K562 (cell line): ENCODE measurements around the gene ZNF432. TPM values are rescaled to one million over a fixed set of nuclear protein-coding genes. Genes with fewer than 3 reads are reported as not detected.

ENCODE experiments used
- BACH1 ChIP-seq: fragments of 200-800 bp; sonication (Bioruptor generic); IDR thresholded peaks from 2 replicates; pipeline ENCODE4 v1.6.1; 2016; ENCODE audit warnings: missing genetic modification characterization, missing compliant biosample characterization
- CHD1 ChIP-seq: fragments of 200-600 bp; sonication (generic); IDR thresholded peaks from one replicate; pipeline ENCODE4 v1.6.1; 2012; ENCODE audit warnings: mild to moderate bottlenecking, moderate library complexity, low read length, inconsistent platforms
- DMBX1 ChIP-seq: fragments of 250-450 bp; sonication (Bioruptor Pico); IDR thresholded peaks from 2 replicates; pipeline ENCODE4 v1.8.0; 2022; ENCODE audit warnings: inconsistent platforms, mild to moderate bottlenecking, moderate library complexity, borderline replicate concordance
- PCBP1 ChIP-seq: fragments of 200-400 bp; formaldehyde crosslinking; IDR thresholded peaks from 2 replicates; pipeline ENCODE4 v1.6.1; 2018; ENCODE audit warnings: mild to moderate bottlenecking, low read depth, low read length; ENCODE audit not compliant: poor library complexity, severe bottlenecking
- PHTF2 ChIP-seq: fragments of 250-450 bp; sonication (Bioruptor Pico); IDR thresholded peaks from 2 replicates; pipeline ENCODE4 v1.5.0; 2021; ENCODE audit warnings: mild to moderate bottlenecking
- RBM25 ChIP-seq: fragments of 200-400 bp; formaldehyde crosslinking; IDR thresholded peaks from 2 replicates; pipeline ENCODE4 v1.6.1; 2018; ENCODE audit warnings: low read length, low read depth, moderate library complexity; ENCODE audit not compliant: severe bottlenecking
- STAG1 ChIP-seq: sonication (generic); formaldehyde crosslinking; IDR thresholded peaks from 2 replicates; pipeline ENCODE4 v1.5.0; 2020; ENCODE audit warnings: missing genetic modification reagents, borderline replicate concordance
- ZBED1 ChIP-seq: IDR thresholded peaks from 2 replicates; pipeline ENCODE4 v1.6.1; 2014
- ZNF197 ChIP-seq: fragments of 200-800 bp; sonication (Bioruptor generic); IDR thresholded peaks from 2 replicates; pipeline ENCODE4 v1.6.1; 2016; ENCODE audit warnings: low read depth, missing genetic modification characterization, missing compliant biosample characterization
- ZNF263 ChIP-seq: sonication (generic); formaldehyde crosslinking; IDR thresholded peaks from 2 replicates; pipeline ENCODE4 v1.8.0; 2022; ENCODE audit warnings: mild to moderate bottlenecking, missing genetic modification reagents, borderline replicate concordance
- polyA plus RNA-seq, 8 experiments: library from polyadenylated mRNA; depleted of rRNA in 4 of 8; stranded (reverse) in 5 of 8; unstranded in 3 of 8; fragments of >200 nt; fragmentation: Nextera tagmentation in 2 of 8; fragmentation: Illumina TruSeq in 1 of 8; extraction: Ambion mirVana in 2 of 8; extraction: Trizol in 1 of 8; gene quantifications; 2 replicates each; pipeline versions ENCODE4 v1.2.1 to v1.2.3, GENCODE V29; 2011 to 2014; ENCODE audit warnings: inconsistent platforms in 1 of 8, missing spikeins in 1 of 8
- total RNA-seq, 7 experiments: library from RNA; depleted of rRNA in 6 of 7; stranded (reverse); fragments of >200 nt in 6 of 7; fragmentation: Illumina TruSeq in 2 of 7; extraction: Trizol in 2 of 7; gene quantifications; 2 replicates each; pipeline versions ENCODE4 v1.2.1 to v1.2.3, GENCODE V29; 2011 to 2021; ENCODE audit warnings: low replicate concordance in 1 of 7
- TF ChIP-seq, protein P1 (sequence below), 2 experiments: fragments of 450-650 bp in 1 of 2; IDR thresholded peaks; 2 replicates each; pipeline ENCODE4 v1.6.1; 2011 to 2017; ENCODE audit warnings: low read depth in 2 of 2, antibody characterized with exemption in 1 of 2, borderline replicate concordance in 1 of 2, low read length in 1 of 2, mild to moderate bottlenecking in 1 of 2, mixed read lengths in 1 of 2; ENCODE audit not compliant: control insufficient read depth in 1 of 2
- TF ChIP-seq, protein P2 (sequence below), 2 experiments: fragments of 450-650 bp; IDR thresholded peaks; 2 replicates each; pipeline ENCODE4 v1.6.1; 2016
- TF ChIP-seq, protein P3 (sequence below): fragments of 450-650 bp; formaldehyde crosslinking; IDR thresholded peaks from 2 replicates; pipeline ENCODE4 v1.4.0; 2020; ENCODE audit warnings: mild to moderate bottlenecking, moderate library complexity
- TF ChIP-seq, protein P4 (sequence below), 2 experiments: IDR thresholded peaks; 2 replicates each; pipeline ENCODE4 v1.6.1; 2011; ENCODE audit warnings: borderline replicate concordance in 1 of 2, control low read depth in 1 of 2, low read depth in 1 of 2, low read length in 1 of 2, mild to moderate bottlenecking in 1 of 2, mixed read lengths in 1 of 2, moderate library complexity in 1 of 2; ENCODE audit not compliant: insufficient read depth in 1 of 2, insufficient read length in 1 of 2, poor library complexity in 1 of 2, severe bottlenecking in 1 of 2; ENCODE audit errors: extremely low read depth in 1 of 2

Gene ZNF432
- total and polyA plus RNA-seq, 9 of the 15 experiments (the other 6 are each of a cell fraction or from before 2014, with no cell fraction given), result 2.6 to 6.8 (median 4.0) TPM

DNA sequence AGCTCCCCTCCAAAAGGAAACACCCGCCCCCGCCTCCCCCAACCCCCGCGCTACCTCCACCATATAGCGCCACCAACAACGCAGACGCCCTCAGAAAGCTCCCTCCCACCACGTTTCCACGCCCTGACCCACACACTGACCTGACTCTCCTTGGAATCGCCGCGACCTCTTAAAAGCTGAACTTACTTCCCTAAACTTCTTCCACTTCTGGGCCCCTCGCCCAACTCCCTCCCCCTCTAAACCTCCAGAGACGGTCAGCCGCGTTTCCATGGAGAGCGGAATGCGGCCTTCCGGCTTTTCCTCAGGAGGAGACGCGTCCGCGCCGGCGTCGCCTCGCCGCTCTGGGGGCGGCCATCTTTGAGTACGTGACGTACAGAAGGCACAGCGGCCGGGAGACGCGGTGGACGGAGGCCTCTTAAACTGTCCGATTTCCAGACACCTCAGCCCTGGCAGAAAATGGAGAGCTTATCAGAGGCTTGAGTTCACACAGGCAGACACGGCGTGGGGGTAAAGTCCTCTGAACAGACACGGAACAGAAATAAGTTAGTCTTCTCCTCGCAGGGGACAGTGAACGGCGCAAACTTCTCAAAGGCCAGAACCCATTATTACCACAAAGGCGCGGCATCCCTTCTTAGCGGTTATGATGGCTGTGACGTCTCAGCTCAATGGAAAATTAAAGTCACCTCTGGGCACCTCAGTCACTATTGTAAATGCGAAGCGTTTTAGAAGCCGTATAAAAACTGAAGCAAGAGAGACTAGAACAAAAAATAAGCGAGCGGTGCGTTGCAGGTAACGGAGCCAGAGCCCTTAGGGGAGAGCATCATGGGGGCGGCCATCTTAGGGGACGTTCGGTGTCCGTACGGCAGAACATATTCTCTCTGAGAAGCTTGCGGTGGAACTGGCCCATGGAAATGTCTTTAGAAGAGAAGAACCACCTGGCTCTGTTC is at the start of gene ZNF432 (continued):
- TF ChIP-seq, protein P1, sequence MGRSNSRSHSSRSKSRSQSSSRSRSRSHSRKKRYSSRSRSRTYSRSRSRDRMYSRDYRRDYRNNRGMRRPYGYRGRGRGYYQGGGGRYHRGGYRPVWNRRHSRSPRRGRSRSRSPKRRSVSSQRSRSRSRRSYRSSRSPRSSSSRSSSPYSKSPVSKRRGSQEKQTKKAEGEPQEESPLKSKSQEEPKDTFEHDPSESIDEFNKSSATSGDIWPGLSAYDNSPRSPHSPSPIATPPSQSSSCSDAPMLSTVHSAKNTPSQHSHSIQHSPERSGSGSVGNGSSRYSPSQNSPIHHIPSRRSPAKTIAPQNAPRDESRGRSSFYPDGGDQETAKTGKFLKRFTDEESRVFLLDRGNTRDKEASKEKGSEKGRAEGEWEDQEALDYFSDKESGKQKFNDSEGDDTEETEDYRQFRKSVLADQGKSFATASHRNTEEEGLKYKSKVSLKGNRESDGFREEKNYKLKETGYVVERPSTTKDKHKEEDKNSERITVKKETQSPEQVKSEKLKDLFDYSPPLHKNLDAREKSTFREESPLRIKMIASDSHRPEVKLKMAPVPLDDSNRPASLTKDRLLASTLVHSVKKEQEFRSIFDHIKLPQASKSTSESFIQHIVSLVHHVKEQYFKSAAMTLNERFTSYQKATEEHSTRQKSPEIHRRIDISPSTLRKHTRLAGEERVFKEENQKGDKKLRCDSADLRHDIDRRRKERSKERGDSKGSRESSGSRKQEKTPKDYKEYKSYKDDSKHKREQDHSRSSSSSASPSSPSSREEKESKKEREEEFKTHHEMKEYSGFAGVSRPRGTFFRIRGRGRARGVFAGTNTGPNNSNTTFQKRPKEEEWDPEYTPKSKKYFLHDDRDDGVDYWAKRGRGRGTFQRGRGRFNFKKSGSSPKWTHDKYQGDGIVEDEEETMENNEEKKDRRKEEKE (IDR thresholded peaks at IDR 0.05; ENCODE audit: borderline replicate concordance in 1 of 2, control insufficient read depth in 1 of 2, low read depth in 2 of 2, low read length in 1 of 2), result no peak
- TF ChIP-seq, protein P2, sequence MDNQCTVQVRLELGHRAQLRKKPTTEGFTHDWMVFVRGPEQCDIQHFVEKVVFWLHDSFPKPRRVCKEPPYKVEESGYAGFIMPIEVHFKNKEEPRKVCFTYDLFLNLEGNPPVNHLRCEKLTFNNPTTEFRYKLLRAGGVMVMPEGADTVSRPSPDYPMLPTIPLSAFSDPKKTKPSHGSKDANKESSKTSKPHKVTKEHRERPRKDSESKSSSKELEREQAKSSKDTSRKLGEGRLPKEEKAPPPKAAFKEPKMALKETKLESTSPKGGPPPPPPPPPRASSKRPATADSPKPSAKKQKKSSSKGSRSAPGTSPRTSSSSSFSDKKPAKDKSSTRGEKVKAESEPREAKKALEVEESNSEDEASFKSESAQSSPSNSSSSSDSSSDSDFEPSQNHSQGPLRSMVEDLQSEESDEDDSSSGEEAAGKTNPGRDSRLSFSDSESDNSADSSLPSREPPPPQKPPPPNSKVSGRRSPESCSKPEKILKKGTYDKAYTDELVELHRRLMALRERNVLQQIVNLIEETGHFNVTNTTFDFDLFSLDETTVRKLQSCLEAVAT (IDR thresholded peaks at IDR 0.05), result peak in 1 of 2 experiments; percentile 52; a peak in 1 of 4 replicates
- TF ChIP-seq CHD1, result peak; percentile 27
- no peak for TF ChIP-seq ZNF263 (CRISPR knock-in tag)
- no peak for TF ChIP-seq RBM25
- TF ChIP-seq STAG1, result no peak
- no peak for TF ChIP-seq PCBP1
- TF ChIP-seq BACH1, result peak; percentile 80; the same call in 1 of the 2 replicates
- no peak for TF ChIP-seq ZNF197 (CRISPR knock-in tag)
- TF ChIP-seq PHTF2 (CRISPR knock-in tag), result no peak
- TF ChIP-seq ZBED1, result 0 out of 2 replicates have a peak, but pooled peaks have one; percentile 15
- TF ChIP-seq, protein P3, sequence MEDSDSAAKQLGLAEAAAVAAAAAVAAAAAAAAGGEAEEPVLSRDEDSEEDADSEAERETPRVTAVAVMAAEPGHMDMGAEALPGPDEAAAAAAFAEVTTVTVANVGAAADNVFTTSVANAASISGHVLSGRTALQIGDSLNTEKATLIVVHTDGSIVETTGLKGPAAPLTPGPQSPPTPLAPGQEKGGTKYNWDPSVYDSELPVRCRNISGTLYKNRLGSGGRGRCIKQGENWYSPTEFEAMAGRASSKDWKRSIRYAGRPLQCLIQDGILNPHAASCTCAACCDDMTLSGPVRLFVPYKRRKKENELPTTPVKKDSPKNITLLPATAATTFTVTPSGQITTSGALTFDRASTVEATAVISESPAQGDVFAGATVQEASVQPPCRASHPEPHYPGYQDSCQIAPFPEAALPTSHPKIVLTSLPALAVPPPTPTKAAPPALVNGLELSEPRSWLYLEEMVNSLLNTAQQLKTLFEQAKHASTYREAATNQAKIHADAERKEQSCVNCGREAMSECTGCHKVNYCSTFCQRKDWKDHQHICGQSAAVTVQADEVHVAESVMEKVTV (CRISPR knock-in tag), result no peak
- TF ChIP-seq, protein P4, sequence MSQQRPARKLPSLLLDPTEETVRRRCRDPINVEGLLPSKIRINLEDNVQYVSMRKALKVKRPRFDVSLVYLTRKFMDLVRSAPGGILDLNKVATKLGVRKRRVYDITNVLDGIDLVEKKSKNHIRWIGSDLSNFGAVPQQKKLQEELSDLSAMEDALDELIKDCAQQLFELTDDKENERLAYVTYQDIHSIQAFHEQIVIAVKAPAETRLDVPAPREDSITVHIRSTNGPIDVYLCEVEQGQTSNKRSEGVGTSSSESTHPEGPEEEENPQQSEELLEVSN (IDR thresholded peaks at IDR 0.05; ENCODE audit: borderline replicate concordance in 1 of 2, extremely low read depth in 1 of 2, insufficient read depth in 1 of 2, insufficient read length in 1 of 2, low read depth in 1 of 2, low read length in 1 of 2, poor library complexity in 1 of 2, severe bottlenecking in 1 of 2), result peak; percentile 19 to 35
- TF ChIP-seq DMBX1 (CRISPR knock-in tag), result no peak
